ENCODE data around the gene CREB5. TPM values are rescaled to one million over a fixed set of nuclear protein-coding genes. Genes with fewer than 3 reads are reported as not detected.
A peak's percentile ranks its signal among the peaks of the same experiment; 100 is the strongest.

CREB5 gene, protein sequence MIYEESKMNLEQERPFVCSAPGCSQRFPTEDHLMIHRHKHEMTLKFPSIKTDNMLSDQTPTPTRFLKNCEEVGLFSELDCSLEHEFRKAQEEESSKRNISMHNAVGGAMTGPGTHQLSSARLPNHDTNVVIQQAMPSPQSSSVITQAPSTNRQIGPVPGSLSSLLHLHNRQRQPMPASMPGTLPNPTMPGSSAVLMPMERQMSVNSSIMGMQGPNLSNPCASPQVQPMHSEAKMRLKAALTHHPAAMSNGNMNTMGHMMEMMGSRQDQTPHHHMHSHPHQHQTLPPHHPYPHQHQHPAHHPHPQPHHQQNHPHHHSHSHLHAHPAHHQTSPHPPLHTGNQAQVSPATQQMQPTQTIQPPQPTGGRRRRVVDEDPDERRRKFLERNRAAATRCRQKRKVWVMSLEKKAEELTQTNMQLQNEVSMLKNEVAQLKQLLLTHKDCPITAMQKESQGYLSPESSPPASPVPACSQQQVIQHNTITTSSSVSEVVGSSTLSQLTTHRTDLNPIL
- polyA plus RNA-seq (2012; ENCODE audit: missing spikeins) = 13.6 TPM

DNA sequence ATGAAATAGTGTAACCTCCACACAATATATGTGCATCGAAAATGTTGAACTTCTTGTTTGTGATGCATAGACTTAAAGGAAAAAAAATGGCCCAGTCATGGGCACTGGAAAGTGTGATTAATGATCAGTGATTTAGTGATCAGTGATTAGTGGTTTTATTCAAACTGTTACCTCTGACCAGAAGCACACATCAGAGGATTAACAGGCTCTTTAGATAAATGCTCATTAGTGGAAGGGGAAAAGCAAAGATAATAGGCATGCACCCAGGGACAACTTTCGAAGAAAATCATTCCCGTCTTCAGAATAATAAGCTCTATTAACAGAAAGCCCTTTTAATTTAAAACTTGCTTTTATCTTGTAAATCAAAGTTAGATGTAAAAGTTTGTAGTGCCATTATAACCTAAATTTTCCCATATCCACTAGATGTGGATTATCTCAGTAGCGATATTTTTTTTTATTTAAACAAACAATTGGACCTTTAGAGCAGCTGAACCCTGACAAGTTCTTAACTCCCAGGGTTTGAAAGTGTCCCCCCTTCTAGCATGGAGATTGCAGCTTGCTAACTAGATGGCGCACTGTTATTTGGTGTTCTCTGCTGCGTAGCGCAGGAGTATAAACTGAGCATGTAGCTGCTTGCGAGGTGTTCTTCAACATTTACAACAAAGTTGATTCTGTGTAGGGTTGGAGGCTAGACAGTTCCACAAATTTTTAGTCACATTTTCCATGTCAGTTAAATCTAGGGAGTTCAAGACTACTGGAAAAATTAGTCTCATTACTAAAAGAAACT is at the start of gene CREB5:
TSS of gene CREB5 (plus strand) at position 643 of the 787 bp plus-strand sequence. CDS start 397 bp downstream, outside the sequence.
- peak; percentile 67 for FAIRE-seq
- DNase-seq (ENCODE audit: insufficient read length) = no peak
- no peak for TF ChIP-seq TAF1 (IDR thresholded peaks at IDR 0.05; ENCODE audit: borderline replicate concordance, low read depth, low read length)
- peak; percentile 54; the same call in 1 of the 2 replicates for TF ChIP-seq POLR2A (IDR thresholded peaks at IDR 0.05; ENCODE audit: low read depth, low read length)
- TF ChIP-seq POLR2AphosphoS5 (IDR thresholded peaks at IDR 0.05; ENCODE audit: low read depth, low read length) = peak; percentile 42; the same call in 1 of the 2 replicates

DNA sequence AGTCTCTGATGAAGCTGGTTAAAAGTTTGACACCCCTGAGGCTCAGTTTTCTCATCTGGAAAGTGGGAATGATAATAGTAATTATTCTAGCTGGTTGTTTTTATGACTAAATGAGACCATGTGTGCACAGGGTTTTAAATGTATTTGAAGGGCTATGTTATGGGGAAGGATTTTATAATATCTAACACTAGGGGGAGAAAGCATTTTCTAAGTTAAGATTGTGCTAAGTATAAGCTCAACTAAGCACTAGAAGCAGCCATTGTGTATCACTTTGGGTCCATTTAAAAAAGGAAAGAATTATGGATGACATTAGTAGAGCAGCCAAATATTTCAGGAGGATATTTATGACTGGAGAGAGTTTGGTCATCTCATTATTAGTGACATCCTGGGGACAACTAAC is 49.5 kb upstream of the CREB5 start:
- no peak for DNase-seq (ENCODE audit: insufficient read length)
- TF ChIP-seq POLR2A (IDR thresholded peaks at IDR 0.05; ENCODE audit: low read depth, low read length) = no peak
- TF ChIP-seq TAF1 (IDR thresholded peaks at IDR 0.05; ENCODE audit: borderline replicate concordance, low read depth, low read length) = no peak
- TF ChIP-seq POLR2AphosphoS5 (IDR thresholded peaks at IDR 0.05; ENCODE audit: low read depth, low read length) = no peak
- no peak for FAIRE-seq

DNA sequence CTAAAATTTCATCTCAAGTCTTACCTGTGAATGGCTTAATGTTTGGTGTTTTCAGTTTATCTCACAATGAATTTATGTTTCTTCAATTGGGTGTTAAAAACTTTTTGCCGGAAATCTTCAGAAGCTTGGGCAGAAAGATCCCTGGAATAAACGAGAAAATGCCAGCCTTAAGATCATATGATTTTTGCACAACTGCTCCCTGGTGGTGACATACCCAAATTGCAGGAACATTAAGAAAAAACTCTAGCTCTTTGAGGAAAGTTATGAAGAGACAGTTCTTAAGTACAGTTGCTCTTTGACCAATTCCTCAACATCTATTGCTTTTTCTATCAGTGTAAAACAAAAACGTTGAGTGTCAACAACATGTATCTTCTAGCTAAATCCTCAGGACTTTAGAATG is 48.2 kb upstream of the CREB5 start:
- DNase-seq (ENCODE audit: insufficient read length) = no peak
- FAIRE-seq = no peak
- TF ChIP-seq POLR2A (IDR thresholded peaks at IDR 0.05; ENCODE audit: low read depth, low read length) (no peak), POLR2AphosphoS5 (IDR thresholded peaks at IDR 0.05; ENCODE audit: low read depth, low read length) (no peak), TAF1 (IDR thresholded peaks at IDR 0.05; ENCODE audit: borderline replicate concordance, low read depth, low read length) (no peak)

DNA sequence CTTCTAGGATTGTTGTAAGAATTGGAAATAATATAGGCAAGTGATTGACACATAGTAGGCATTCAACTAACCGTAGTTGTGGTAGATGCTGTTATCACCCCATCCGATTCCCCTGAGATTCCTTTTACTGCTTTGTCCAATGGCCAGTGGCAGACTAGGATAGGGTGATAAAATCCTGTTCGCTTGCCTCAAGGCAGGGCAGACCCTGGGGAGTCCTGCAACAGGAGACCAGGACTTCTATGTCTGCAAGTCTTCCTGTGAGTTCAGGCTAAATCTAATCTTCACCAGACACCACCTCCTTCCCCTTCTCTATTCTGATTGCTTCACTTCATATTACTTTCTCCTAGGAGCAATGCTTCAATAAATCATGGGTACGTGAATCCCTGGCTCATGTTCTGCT is 42.8 kb upstream of the CREB5 start:
- no peak for TF ChIP-seq POLR2A (IDR thresholded peaks at IDR 0.05; ENCODE audit: low read depth, low read length)
- no peak for TF ChIP-seq POLR2AphosphoS5 (IDR thresholded peaks at IDR 0.05; ENCODE audit: low read depth, low read length)
- TF ChIP-seq TAF1 (IDR thresholded peaks at IDR 0.05; ENCODE audit: borderline replicate concordance, low read depth, low read length) = no peak
- no peak for FAIRE-seq
- no peak for DNase-seq (ENCODE audit: insufficient read length)

DNA sequence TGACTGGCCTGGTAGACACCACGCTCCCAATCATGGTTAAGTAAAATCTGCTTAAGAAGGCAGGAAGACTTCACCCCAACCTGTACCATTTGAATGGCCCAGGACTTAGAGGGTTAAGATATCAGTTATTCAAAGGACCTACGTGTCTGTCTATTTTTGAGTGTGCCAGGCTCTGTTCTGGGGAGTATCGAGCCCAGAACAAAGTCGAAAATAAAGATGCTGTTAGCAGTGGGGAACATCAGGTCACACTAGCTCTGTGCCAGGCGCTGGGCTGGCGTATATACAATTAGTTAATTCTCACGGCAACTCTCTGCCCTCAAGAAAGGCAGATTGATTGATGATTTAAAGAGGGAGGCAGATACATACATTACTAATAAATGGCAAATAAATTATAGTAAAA is 40.5 kb upstream of the CREB5 start:
- DNase-seq (ENCODE audit: insufficient read length) (no peak), FAIRE-seq (no peak)
- TF ChIP-seq POLR2A (IDR thresholded peaks at IDR 0.05; ENCODE audit: low read depth, low read length) (no peak), POLR2AphosphoS5 (IDR thresholded peaks at IDR 0.05; ENCODE audit: low read depth, low read length) (no peak), TAF1 (IDR thresholded peaks at IDR 0.05; ENCODE audit: borderline replicate concordance, low read depth, low read length) (no peak)

DNA sequence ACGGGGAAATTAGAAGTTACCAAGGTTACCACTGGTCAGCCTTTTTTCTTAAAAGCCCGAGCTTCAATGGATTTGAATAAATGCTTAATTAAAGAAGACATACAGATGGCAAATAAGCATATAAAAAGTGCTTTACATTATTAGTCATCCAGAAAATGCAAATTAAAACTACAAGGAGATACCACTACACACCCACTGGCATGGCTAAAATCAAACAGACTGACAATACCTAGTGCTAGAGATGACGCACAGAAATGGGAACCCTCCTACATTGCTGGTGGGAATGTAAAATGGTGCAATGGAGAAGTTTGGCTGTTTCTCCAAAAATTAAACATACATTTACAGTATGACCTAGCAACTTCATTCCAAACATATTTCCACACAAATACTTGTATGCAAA is 38.3 kb upstream of the CREB5 start:
- no peak for TF ChIP-seq POLR2AphosphoS5 (IDR thresholded peaks at IDR 0.05; ENCODE audit: low read depth, low read length)
- no peak for TF ChIP-seq TAF1 (IDR thresholded peaks at IDR 0.05; ENCODE audit: borderline replicate concordance, low read depth, low read length)
- no peak for TF ChIP-seq POLR2A (IDR thresholded peaks at IDR 0.05; ENCODE audit: low read depth, low read length)
- no peak for FAIRE-seq
- no peak for DNase-seq (ENCODE audit: insufficient read length)

DNA sequence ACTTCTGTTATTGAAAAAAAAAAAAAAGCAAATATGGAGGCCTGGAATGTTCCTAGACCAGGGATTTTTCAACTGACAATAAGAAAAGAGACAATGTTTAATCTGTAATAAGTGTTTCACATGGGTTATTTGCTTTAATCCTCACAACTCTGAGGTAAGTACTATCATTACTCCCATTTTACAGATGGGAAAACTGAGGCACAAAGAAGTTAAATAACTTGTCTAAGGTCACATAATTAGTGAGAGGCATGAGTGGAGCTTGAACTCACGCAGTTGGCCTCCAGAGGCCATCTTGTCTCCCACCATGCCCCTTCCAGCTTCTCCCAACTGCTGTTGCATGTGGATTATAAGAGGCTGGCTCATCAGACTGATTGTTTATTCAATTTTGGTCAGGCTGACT is 36.6 kb upstream of the CREB5 start:
- DNase-seq (ENCODE audit: insufficient read length) (no peak), FAIRE-seq (no peak)
- TF ChIP-seq POLR2AphosphoS5 (IDR thresholded peaks at IDR 0.05; ENCODE audit: low read depth, low read length) (no peak), TAF1 (IDR thresholded peaks at IDR 0.05; ENCODE audit: borderline replicate concordance, low read depth, low read length) (no peak), POLR2A (IDR thresholded peaks at IDR 0.05; ENCODE audit: low read depth, low read length) (no peak)

DNA sequence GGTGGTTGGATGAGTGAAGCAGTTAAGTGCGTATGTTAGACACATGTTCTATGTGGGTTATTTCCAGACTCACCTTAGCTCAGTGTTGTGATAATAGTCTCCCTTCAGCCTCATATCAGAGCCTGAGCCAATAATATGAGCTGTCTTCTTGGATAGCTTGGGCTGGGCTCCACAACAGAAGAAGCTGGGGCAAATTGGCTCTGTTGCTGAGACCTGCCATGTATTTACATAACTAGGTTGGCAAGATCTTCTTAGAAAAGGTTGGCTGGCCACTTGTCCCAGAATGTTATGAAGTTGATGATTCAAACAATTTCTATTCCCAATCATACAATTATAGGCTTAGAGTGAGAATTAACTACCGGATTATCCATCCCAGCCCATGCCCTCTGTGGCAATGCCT is 35.7 kb upstream of the CREB5 start:
- no peak for FAIRE-seq
- no peak for DNase-seq (ENCODE audit: insufficient read length)
- TF ChIP-seq POLR2A (IDR thresholded peaks at IDR 0.05; ENCODE audit: low read depth, low read length) (no peak), TAF1 (IDR thresholded peaks at IDR 0.05; ENCODE audit: borderline replicate concordance, low read depth, low read length) (no peak), POLR2AphosphoS5 (IDR thresholded peaks at IDR 0.05; ENCODE audit: low read depth, low read length) (no peak)

DNA sequence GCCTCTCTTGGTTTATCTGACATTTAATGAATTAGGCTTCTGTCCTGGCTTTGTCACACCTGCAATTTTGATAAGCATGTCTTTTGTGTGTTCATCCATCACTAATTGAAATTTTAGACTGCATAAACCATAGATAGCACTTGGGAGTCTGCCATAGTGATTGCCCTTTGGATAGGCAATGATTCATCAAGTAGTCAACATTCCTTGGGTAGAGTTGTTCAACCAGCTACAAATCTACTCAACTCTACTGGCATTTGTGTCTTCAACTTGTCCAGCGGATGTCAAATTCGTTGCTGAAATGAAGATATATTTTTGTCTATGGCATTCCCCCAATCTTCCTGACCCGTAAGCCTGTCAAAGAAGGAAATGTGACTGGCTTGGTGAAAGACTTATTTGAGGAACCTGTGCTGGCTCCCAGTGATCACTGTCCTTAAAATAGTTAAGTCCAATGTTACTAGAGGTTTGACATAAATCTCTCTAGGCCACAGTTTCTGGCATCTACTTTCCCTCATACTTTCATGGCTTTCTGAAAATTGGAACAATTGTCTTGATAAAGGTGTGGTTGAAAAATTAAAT is 33.7 kb upstream of the CREB5 start:
- DNase-seq (ENCODE audit: insufficient read length) (no peak), FAIRE-seq (no peak)
- TF ChIP-seq POLR2AphosphoS5 (IDR thresholded peaks at IDR 0.05; ENCODE audit: low read depth, low read length) (no peak), POLR2A (IDR thresholded peaks at IDR 0.05; ENCODE audit: low read depth, low read length) (no peak), TAF1 (IDR thresholded peaks at IDR 0.05; ENCODE audit: borderline replicate concordance, low read depth, low read length) (no peak)

DNA sequence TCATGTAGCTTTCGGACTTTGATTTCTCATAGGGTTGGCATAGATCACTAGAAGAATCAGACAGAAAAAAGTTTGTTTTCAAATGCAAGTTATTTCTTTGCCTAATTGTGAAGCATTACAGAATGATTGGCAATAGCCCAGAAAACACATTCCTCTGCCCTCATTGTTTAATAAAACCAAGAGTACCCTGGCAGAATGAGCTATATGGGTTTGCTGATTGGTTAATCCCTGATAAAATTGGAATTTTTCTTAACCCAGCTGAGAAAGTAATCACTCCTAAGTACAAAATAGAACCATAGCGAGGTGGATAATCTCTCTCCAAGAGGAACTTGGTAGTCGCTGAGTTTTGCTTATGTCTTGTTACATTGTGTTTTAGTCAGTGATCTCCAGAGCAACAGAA is 30.9 kb upstream of the CREB5 start:
- FAIRE-seq = no peak
- no peak for TF ChIP-seq POLR2A (IDR thresholded peaks at IDR 0.05; ENCODE audit: low read depth, low read length)
- TF ChIP-seq TAF1 (IDR thresholded peaks at IDR 0.05; ENCODE audit: borderline replicate concordance, low read depth, low read length) = no peak
- TF ChIP-seq POLR2AphosphoS5 (IDR thresholded peaks at IDR 0.05; ENCODE audit: low read depth, low read length) = no peak
- no peak for DNase-seq (ENCODE audit: insufficient read length)

DNA sequence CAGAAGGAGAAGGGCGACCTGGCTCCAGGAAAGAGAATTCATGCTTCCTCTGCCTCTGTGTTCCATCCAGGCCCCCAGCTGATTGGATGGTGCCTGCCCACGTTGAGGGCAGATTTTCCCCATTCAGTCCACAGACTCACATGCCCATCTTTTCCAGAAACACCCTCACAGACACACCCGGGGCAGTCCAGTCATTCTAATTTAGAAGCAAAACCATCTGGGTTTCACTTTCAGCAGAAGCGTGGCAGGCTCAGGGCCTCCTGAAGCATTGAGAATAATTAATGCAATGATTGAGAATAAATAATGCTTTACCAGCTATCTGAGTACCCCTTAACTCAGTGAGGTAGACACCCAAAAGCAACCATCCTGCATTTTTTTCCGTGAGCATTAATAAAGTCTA is 30.2 kb upstream of the CREB5 start:
- no peak for DNase-seq (ENCODE audit: insufficient read length)
- peak; percentile 53 for FAIRE-seq
- TF ChIP-seq POLR2A (IDR thresholded peaks at IDR 0.05; ENCODE audit: low read depth, low read length) = no peak
- no peak for TF ChIP-seq POLR2AphosphoS5 (IDR thresholded peaks at IDR 0.05; ENCODE audit: low read depth, low read length)
- no peak for TF ChIP-seq TAF1 (IDR thresholded peaks at IDR 0.05; ENCODE audit: borderline replicate concordance, low read depth, low read length)

Measured in GM12892 (cell line).